Inflammatory macrophage treated with lipopolysaccharide for 1 hour (primary cell): ENCODE data around the gene HTT.

Experiments used
- DNase-seq, 2 donors: peaks; one replicate each; pipeline ENCODE4 v3.0.0-alpha.2; 2020 to 2022

Gene HTT

GRCh38 chr4:3074078-3074845 lies at the start of gene HTT, which contains the start of gene HTT-AS:
TSS of gene HTT (plus strand) at chr4:3074681. CDS start at chr4:3074826, 145 bp downstream.
TSS of gene HTT-AS (minus strand) at chr4:3074538.
- peak; percentile 90 to 94 for DNase-seq

GRCh38 chr4:3025881-3026280 lies 48.6 kb upstream of the HTT start:
- DNase-seq = no peak

DNA sequence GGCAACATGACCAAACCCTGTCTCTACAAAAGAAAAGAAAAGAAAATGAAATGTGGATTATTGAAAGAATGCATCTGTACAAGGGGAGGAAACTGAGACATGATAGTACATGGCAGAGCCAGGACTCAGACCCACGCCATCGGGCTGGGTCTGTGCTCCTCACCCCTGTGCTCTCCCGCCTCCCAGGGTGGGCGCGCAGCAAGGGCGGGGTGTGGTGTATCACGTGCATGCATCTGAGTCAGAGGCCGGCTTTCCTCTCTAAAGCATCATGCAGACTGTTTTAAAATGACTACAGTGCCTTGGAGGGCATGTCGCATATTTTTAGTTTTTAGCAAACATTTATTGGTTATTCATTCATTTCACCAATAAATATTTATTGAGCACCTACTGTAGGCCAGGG lies 47.9 kb upstream of the HTT start:
- DNase-seq = no peak

GRCh38 chr4:3029464-3029863 lies 45.0 kb upstream of the HTT start:
- DNase-seq = no peak

GRCh38 chr4:3030566-3031356 lies 43.7 kb upstream of the HTT start:
- DNase-seq = no peak

- DNase-seq = no peak
These were observed 43.0 kb upstream of the HTT start for GRCh38 chr4:3031357-3032082.

- no peak for DNase-seq
These were observed 40.2 kb upstream of the HTT start for GRCh38 chr4:3034231-3034630.

DNA sequence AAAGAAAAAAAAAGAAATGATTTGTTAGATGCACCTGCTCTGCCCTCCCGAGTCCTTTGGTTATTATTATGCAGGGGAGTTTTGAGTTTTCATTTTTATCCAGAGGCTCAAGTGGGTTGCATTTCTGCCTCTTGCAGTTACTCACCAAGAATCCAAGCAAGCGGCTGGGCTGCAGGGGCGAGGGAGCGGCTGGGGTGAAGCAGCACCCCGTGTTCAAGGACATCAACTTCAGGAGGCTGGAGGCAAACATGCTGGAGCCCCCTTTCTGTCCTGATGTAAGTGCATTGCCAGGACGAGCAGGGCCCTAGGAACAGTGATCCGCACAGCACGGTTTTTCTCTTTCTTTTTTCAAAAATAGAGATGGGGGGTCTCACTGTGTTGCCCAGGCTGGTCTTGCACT lies 39.2 kb upstream of the HTT start:
- no peak for DNase-seq

GRCh38 chr4:3035674-3036073 lies 38.8 kb upstream of the HTT start:
- no peak for DNase-seq

GRCh38 chr4:3036131-3036952 lies 38.1 kb upstream of the HTT start:
- no peak for DNase-seq

DNA sequence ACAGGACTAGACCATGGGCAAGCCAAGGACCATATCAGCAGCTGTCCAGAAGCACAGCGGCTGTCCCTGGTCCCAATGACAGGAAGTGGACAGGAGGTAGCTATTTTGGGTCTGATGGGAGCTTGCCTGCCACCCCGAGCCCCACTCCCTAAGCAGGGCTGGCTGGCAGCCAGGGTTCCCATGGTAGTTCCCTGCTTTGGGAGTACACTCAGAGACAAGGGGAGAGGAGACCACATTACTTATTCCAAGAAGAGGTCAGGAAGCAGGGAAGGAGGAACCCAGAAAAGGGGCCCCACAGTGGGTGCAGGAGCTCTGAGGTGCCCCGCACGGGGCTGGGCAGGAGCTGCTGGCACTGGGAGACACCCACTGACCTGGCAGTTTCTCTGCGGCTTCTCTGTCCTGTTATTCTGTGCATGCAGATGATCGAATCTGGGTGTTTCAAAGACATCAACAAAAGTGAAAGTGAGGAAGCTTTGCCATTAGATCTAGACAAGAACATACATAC lies 36.5 kb upstream of the HTT start:
- DNase-seq = no peak

DNA sequence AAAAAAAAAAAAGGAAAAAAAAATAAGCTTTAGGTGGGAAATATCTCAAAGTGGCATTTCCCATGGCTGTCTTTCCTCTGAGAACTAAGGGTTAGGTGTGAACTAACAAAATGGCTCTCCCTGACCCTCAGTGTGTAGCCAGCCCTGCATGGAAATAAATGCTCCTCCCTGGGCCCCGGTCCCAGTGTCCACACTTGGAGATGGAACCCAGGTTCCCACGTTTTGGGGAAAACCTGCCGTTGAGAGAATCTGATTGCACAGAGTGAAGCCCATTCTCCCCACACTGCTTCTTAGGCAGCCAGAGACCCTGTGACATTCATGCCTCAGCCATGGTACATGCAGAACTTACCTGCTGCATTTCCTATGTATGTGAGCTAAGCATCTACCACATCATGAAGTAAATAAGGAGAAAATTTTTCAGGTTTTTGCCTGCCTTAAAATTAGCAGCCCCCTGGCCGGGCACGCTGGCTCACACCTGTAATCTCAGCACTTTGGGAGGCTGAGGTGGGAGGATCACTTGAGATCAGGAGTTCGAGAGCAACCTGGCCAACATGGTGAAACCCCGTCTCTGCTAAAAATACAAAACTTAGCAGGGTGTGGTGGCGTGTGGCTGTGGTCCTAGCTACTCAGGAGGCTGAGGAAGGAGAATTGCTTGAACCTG lies 34.6 kb upstream of the HTT start:
- no peak for DNase-seq

- no peak for DNase-seq
These were observed 33.9 kb upstream of the HTT start for GRCh38 chr4:3040452-3041191.

DNA sequence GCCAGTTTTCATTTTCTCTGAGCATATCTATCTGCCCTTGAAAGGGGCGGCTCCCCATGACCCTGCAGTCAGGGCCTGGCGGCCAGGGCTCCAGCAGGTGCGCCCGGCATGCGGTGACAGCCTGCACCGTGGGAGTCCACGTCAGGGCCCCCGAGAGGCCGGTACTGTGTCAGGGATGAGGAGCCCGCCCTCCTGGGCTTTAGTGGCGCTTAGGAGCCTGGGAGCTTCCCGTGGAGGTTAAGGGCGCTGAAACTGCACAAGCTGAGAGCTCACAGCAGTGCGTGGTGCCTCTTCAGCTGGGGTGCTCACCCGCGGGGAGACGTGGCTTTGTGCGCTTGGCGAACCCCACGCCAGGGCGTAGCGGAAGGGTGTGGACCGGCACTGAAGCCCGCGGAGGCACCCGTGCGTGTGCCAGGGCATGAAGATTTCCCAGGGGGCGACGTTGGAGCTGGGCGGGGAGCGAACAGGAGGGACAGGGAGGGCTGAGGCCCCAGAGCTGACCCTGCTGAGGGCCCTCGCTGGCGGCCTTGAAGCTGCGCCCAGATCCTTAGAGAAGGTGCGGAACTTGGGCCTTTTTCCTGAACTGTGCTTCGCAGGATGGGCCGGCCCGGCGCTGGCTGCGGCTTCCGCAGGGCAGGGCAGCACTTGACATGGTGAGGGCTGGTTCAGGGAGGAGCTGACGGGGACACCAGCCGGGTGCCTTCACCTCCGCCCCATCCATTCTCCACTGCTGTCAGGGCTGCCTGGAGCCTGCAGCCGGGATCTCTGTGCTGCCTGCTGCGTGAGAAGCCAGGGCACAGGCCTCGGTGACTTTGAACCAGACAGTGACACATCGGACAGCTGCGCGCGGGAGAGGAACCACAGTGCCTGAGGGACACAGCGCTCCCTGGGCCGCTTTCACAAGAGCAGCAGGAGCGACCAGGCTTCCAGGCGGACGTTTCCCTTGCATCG lies 33.0 kb upstream of the HTT start:
- peak; percentile 53 to 58 for DNase-seq

- no peak for DNase-seq
These were observed 32.3 kb upstream of the HTT start for GRCh38 chr4:3042226-3042625.

- peak; percentile 34 to 65 for DNase-seq
These were observed 31.0 kb upstream of the HTT start for GRCh38 chr4:3043282-3044020.

- DNase-seq = peak; percentile 72 to 88
These were observed 29.3 kb upstream of the HTT start for GRCh38 chr4:3044870-3045819.

GRCh38 chr4:3046162-3046561 lies 28.3 kb upstream of the HTT start:
- no peak for DNase-seq
